SK-N-SH treated with all-trans-retinoic acid at 6 μM for 48 hours (cell line): ENCODE measurements around the gene RALB.

Experiments
- ATAC-seq: fragments of 200-7000 bp; cut with Tn5 transposase; 3 replicates; pipeline ENCODE4 v1.9.1; 2020; ENCODE audit warnings: mild to moderate bottlenecking, moderate library complexity
- ARNTL ChIP-seq: fragments of 450-650 bp; formaldehyde crosslinking; IDR thresholded peaks from 2 replicates; pipeline ENCODE4 v1.5.0; 2020; ENCODE audit warnings: low read depth, mild to moderate bottlenecking, moderate library complexity, borderline replicate concordance
- BACH2 ChIP-seq: fragments of 250-450 bp; sonication (Bioruptor Pico); IDR thresholded peaks from 2 replicates; pipeline ENCODE4 v1.9.0; 2021; ENCODE audit warnings: mild to moderate bottlenecking, borderline replicate concordance
- CSDC2 ChIP-seq: fragments of 250-450 bp; sonication (Bioruptor Pico); IDR thresholded peaks from 2 replicates; pipeline ENCODE4 v1.5.0; 2020; ENCODE audit warnings: mild to moderate bottlenecking, moderate library complexity
- ESRRG ChIP-seq: fragments of 250-450 bp; sonication (Bioruptor Pico); IDR thresholded peaks from 2 replicates; pipeline ENCODE4 v1.6.1; 2021; ENCODE audit warnings: mild to moderate bottlenecking
- GLIS3 ChIP-seq: fragments of 250-450 bp; sonication (Bioruptor Pico); IDR thresholded peaks from 2 replicates; pipeline ENCODE4 v1.5.0; 2020; ENCODE audit warnings: mild to moderate bottlenecking, moderate library complexity
- OSR1 ChIP-seq: fragments of 250-450 bp; sonication (Bioruptor Pico); IDR thresholded peaks from 2 replicates; pipeline ENCODE4 v1.8.0; 2022; ENCODE audit warnings: moderate library complexity, mild to moderate bottlenecking, inconsistent platforms
- PATZ1 ChIP-seq: fragments of 250-450 bp; sonication (Bioruptor Pico); IDR thresholded peaks from 2 replicates; pipeline ENCODE4 v1.8.0; 2020; ENCODE audit warnings: mild to moderate bottlenecking, moderate library complexity, borderline replicate concordance
- PPARA ChIP-seq: fragments of 250-450 bp; sonication (Bioruptor Pico); IDR thresholded peaks from 2 replicates; pipeline ENCODE4 v1.5.0; 2020; ENCODE audit warnings: mild to moderate bottlenecking, borderline replicate concordance
- RARB ChIP-seq: fragments of 250-450 bp; sonication (Bioruptor Pico); IDR thresholded peaks from 2 replicates; pipeline ENCODE4 v1.8.0; 2021; ENCODE audit warnings: mild to moderate bottlenecking, moderate library complexity
- SNAI2 ChIP-seq: fragments of 250-450 bp; sonication (Bioruptor Pico); IDR thresholded peaks from 2 replicates; pipeline ENCODE4 v1.5.0; 2020; ENCODE audit warnings: mild to moderate bottlenecking, moderate library complexity
- TCF4 ChIP-seq: fragments of 250-450 bp; sonication (Bioruptor Pico); IDR thresholded peaks from 2 replicates; pipeline ENCODE4 v1.8.0; 2021; ENCODE audit warnings: mild to moderate bottlenecking, moderate library complexity, borderline replicate concordance
- TOX ChIP-seq: fragments of 250-450 bp; sonication (Bioruptor Pico); IDR thresholded peaks from 2 replicates; pipeline ENCODE4 v1.8.0; 2021; ENCODE audit warnings: mild to moderate bottlenecking, moderate library complexity, borderline replicate concordance
- ZC3H10 ChIP-seq: fragments of 250-450 bp; sonication (Bioruptor Pico); IDR thresholded peaks from 2 replicates; pipeline ENCODE4 v1.5.1; 2021; ENCODE audit warnings: mild to moderate bottlenecking, moderate library complexity
- ZFP3 ChIP-seq: fragments of 250-450 bp; sonication (Bioruptor Pico); IDR thresholded peaks from 2 replicates; pipeline ENCODE4 v1.5.0; 2020; ENCODE audit warnings: mild to moderate bottlenecking, moderate library complexity
- ZNF8 ChIP-seq: fragments of 450-650 bp; formaldehyde crosslinking; IDR thresholded peaks from 2 replicates; pipeline ENCODE4 v1.5.0; 2020; ENCODE audit warnings: mild to moderate bottlenecking, moderate library complexity
- TF ChIP-seq, protein P1 (sequence below): fragments of 250-450 bp; sonication (Bioruptor Pico); IDR thresholded peaks from 2 replicates; pipeline ENCODE4 v1.5.0; 2020; ENCODE audit warnings: mild to moderate bottlenecking, moderate library complexity
- TF ChIP-seq, protein P2 (sequence below): fragments of 250-450 bp; sonication (Bioruptor Pico); IDR thresholded peaks from 2 replicates; pipeline ENCODE4 v1.8.0; 2021; ENCODE audit warnings: low read depth, mild to moderate bottlenecking, moderate library complexity, borderline replicate concordance
- TF ChIP-seq, protein P3 (sequence below): fragments of 250-450 bp; sonication (Bioruptor Pico); IDR thresholded peaks from 2 replicates; pipeline ENCODE4 v1.5.1; 2020; ENCODE audit warnings: low read depth, mild to moderate bottlenecking, moderate library complexity
- TF ChIP-seq, protein P4 (sequence below): fragments of 250-450 bp; sonication (Bioruptor Pico); IDR thresholded peaks from 2 replicates; pipeline ENCODE4 v1.5.1; 2021; ENCODE audit warnings: mild to moderate bottlenecking, moderate library complexity

RALB gene

GRCh38 chr2:120326066-120326465 lies 73.4 kb downstream of the RALB start:
- ATAC-seq = no peak

GRCh38 chr2:120330946-120331822 lies 78.5 kb downstream of the RALB start:
- ATAC-seq = no peak
- TF ChIP-seq, protein P1, sequence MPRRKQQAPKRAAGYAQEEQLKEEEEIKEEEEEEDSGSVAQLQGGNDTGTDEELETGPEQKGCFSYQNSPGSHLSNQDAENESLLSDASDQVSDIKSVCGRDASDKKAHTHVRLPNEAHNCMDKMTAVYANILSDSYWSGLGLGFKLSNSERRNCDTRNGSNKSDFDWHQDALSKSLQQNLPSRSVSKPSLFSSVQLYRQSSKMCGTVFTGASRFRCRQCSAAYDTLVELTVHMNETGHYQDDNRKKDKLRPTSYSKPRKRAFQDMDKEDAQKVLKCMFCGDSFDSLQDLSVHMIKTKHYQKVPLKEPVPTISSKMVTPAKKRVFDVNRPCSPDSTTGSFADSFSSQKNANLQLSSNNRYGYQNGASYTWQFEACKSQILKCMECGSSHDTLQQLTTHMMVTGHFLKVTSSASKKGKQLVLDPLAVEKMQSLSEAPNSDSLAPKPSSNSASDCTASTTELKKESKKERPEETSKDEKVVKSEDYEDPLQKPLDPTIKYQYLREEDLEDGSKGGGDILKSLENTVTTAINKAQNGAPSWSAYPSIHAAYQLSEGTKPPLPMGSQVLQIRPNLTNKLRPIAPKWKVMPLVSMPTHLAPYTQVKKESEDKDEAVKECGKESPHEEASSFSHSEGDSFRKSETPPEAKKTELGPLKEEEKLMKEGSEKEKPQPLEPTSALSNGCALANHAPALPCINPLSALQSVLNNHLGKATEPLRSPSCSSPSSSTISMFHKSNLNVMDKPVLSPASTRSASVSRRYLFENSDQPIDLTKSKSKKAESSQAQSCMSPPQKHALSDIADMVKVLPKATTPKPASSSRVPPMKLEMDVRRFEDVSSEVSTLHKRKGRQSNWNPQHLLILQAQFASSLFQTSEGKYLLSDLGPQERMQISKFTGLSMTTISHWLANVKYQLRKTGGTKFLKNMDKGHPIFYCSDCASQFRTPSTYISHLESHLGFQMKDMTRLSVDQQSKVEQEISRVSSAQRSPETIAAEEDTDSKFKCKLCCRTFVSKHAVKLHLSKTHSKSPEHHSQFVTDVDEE = no peak
- no peak for TF ChIP-seq PATZ1 (CRISPR knock-in tag)
- no peak for TF ChIP-seq TCF4 (CRISPR knock-in tag)
- TF ChIP-seq ZFP3 (CRISPR knock-in tag) = no peak
- TF ChIP-seq PPARA (CRISPR knock-in tag) = no peak
- no peak for TF ChIP-seq ZC3H10 (CRISPR knock-in tag)
- TF ChIP-seq, protein P2, sequence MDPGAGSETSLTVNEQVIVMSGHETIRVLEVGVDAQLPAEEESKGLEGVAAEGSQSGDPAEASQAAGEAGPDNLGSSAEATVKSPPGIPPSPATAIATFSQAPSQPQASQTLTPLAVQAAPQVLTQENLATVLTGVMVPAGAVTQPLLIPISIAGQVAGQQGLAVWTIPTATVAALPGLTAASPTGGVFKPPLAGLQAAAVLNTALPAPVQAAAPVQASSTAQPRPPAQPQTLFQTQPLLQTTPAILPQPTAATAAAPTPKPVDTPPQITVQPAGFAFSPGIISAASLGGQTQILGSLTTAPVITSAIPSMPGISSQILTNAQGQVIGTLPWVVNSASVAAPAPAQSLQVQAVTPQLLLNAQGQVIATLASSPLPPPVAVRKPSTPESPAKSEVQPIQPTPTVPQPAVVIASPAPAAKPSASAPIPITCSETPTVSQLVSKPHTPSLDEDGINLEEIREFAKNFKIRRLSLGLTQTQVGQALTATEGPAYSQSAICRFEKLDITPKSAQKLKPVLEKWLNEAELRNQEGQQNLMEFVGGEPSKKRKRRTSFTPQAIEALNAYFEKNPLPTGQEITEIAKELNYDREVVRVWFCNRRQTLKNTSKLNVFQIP (CRISPR knock-in tag) = no peak
- no peak for TF ChIP-seq ARNTL (CRISPR knock-in tag)
- TF ChIP-seq, protein P3, sequence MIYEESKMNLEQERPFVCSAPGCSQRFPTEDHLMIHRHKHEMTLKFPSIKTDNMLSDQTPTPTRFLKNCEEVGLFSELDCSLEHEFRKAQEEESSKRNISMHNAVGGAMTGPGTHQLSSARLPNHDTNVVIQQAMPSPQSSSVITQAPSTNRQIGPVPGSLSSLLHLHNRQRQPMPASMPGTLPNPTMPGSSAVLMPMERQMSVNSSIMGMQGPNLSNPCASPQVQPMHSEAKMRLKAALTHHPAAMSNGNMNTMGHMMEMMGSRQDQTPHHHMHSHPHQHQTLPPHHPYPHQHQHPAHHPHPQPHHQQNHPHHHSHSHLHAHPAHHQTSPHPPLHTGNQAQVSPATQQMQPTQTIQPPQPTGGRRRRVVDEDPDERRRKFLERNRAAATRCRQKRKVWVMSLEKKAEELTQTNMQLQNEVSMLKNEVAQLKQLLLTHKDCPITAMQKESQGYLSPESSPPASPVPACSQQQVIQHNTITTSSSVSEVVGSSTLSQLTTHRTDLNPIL (CRISPR knock-in tag) = no peak
- TF ChIP-seq OSR1 (CRISPR knock-in tag) = no peak
- no peak for TF ChIP-seq BACH2
- no peak for TF ChIP-seq ESRRG (CRISPR knock-in tag)
- TF ChIP-seq, protein P4, sequence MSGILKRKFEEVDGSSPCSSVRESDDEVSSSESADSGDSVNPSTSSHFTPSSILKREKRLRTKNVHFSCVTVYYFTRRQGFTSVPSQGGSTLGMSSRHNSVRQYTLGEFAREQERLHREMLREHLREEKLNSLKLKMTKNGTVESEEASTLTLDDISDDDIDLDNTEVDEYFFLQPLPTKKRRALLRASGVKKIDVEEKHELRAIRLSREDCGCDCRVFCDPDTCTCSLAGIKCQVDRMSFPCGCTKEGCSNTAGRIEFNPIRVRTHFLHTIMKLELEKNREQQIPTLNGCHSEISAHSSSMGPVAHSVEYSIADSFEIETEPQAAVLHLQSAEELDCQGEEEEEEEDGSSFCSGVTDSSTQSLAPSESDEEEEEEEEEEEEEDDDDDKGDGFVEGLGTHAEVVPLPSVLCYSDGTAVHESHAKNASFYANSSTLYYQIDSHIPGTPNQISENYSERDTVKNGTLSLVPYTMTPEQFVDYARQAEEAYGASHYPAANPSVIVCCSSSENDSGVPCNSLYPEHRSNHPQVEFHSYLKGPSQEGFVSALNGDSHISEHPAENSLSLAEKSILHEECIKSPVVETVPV = no peak

More at GRCh38 chr2:120326066-120326465, 73.4 kb downstream of the RALB start:
- no peak for TF ChIP-seq PATZ1 (CRISPR knock-in tag)
- TF ChIP-seq ZFP3 (CRISPR knock-in tag) = no peak
- TF ChIP-seq RARB (CRISPR knock-in tag) = no peak
- no peak for TF ChIP-seq CSDC2
- no peak for TF ChIP-seq BACH2
- TF ChIP-seq, protein P2 (CRISPR knock-in tag) = no peak
- TF ChIP-seq ZNF8 (CRISPR knock-in tag) = no peak
- TF ChIP-seq TOX (CRISPR knock-in tag) = no peak
- no peak for TF ChIP-seq GLIS3
- TF ChIP-seq, protein P1 = no peak
- TF ChIP-seq SNAI2 (CRISPR knock-in tag) = no peak
